Measurements from ENCODE around the gene ZNF586. TPM values are rescaled to one million over a fixed set of nuclear protein-coding genes. Genes with fewer than 3 reads are reported as not detected.
"Not testable (repeated sequence)": the region's sequence is repeated elsewhere in the genome, so short reads cannot be mapped to it uniquely, and the experiment has no call there.

The ZNF586 gene
- total RNA-seq, 4 donors from 2014 or later, result 11.8 to 16.6 (median 13.0) TPM

GRCh38 chr19:57803265-57803593 lies 33.8 kb downstream of the ZNF586 start:
- H3K36me3 ChIP-seq, result peaks cover 0 to 19% (median 11%) of the 10 kb centered on the region in 4 donors
- H3K9me3 ChIP-seq, result no peaks in the 10 kb centered on the region
- H3K27me3 ChIP-seq, result no peaks in the 10 kb centered on the region
- peaks cover 14 to 63% (median 56%) of the 10 kb centered on the region in 4 donors for H3K4me1 ChIP-seq
- H3K4me3 ChIP-seq, result peak overlapping the region; percentile 50 to 57 (median 52)
- intact Hi-C loops (cut with DNase I), result no loop called here
- TF ChIP-seq POLR2A (IDR thresholded peaks at IDR 0.05; ENCODE audit: low read depth) (no peak), EP300 (IDR thresholded peaks at IDR 0.05) (no peak), CTCF (IDR thresholded peaks at IDR 0.05) (no peak), POLR2AphosphoS5 (IDR thresholded peaks at IDR 0.05) (no peak)
- peak overlapping the region; percentile 67 to 74 (median 70) for H3K27ac ChIP-seq (replicated peaks in 1 of 4)
- 23% methylated on average over 6 of the region's 6 CpGs for WGBS
- DNase-seq (ENCODE audit: extremely low spot score), result no peak

GRCh38 chr19:57803594-57804325 lies 34.3 kb downstream of the ZNF586 start:
- no peaks in the 10 kb centered on the region for H3K9me3 ChIP-seq
- H3K4me3 ChIP-seq, result peak overlapping the region; percentile 50 to 57 (median 52)
- WGBS, result 16% methylated on average over 19 of the region's 19 CpGs
- peak overlapping the region; percentile 67 to 74 (median 70) for H3K27ac ChIP-seq (replicated peaks in 1 of 4)
- intact Hi-C loops (cut with DNase I), result no loop called here
- peaks cover 0 to 24% (median 16%) of the 10 kb centered on the region in 4 donors for H3K36me3 ChIP-seq
- DNase-seq (ENCODE audit: extremely low spot score), result no peak
- peaks cover 14 to 61% (median 51%) of the 10 kb centered on the region in 4 donors for H3K4me1 ChIP-seq
- H3K27me3 ChIP-seq, result no peaks in the 10 kb centered on the region
- TF ChIP-seq CTCF (IDR thresholded peaks at IDR 0.05) (no peak), EP300 (IDR thresholded peaks at IDR 0.05) (no peak), POLR2AphosphoS5 (IDR thresholded peaks at IDR 0.05) (no peak), POLR2A (IDR thresholded peaks at IDR 0.05; ENCODE audit: low read depth) (no peak)

GRCh38 chr19:57807541-57807940 lies 38.1 kb downstream of the ZNF586 start:
- TF ChIP-seq EP300 (IDR thresholded peaks at IDR 0.05), result no peak
- no peak for TF ChIP-seq CTCF (IDR thresholded peaks at IDR 0.05)
- no peak for TF ChIP-seq POLR2AphosphoS5 (IDR thresholded peaks at IDR 0.05)
- no peak for TF ChIP-seq POLR2A (IDR thresholded peaks at IDR 0.05; ENCODE audit: low read depth)
- peaks cover 13 to 27% (median 18%) of the 10 kb centered on the region in 4 donors for H3K4me1 ChIP-seq
- no peak overlapping the region for H3K4me3 ChIP-seq
- H3K27ac ChIP-seq (replicated peaks in 1 of 4), result no peak overlapping the region
- H3K36me3 ChIP-seq, result peaks cover 3 to 58% (median 38%) of the 10 kb centered on the region in 4 donors
- H3K9me3 ChIP-seq, result no peaks in the 10 kb centered on the region
- 97% methylated on average over 2 of the region's 2 CpGs for whole genome bisulfite sequencing
- DNase-seq (ENCODE audit: extremely low spot score), result no peak
- intact Hi-C loops (cut with DNase I), result no loop called here
- no peaks in the 10 kb centered on the region for H3K27me3 ChIP-seq

- peaks cover 3 to 60% (median 39%) of the 10 kb centered on the region in 4 donors for H3K36me3 ChIP-seq
- H3K27ac ChIP-seq (replicated peaks in 1 of 4), result not testable (repeated sequence)
Observed at GRCh38 chr19:57810410-57811295, 41.2 kb downstream of the ZNF586 start.

GRCh38 chr19:57812226-57812625 lies 42.8 kb downstream of the ZNF586 start:
- TF ChIP-seq POLR2A (IDR thresholded peaks at IDR 0.05; ENCODE audit: low read depth) (no peak), POLR2AphosphoS5 (IDR thresholded peaks at IDR 0.05) (no peak), EP300 (IDR thresholded peaks at IDR 0.05) (no peak), CTCF (IDR thresholded peaks at IDR 0.05) (no peak)
- intact Hi-C loops (cut with DNase I), result loop anchor here (10.0 kb wide), 1 partner anchor 67 kb away; the partner anchor contains the start of gene ZNF776
- WGBS, result 90% methylated on average over 3 of the region's 3 CpGs
- H3K4me1 ChIP-seq, result peaks cover 6 to 29% (median 19%) of the 10 kb centered on the region in 4 donors
- H3K27ac ChIP-seq (replicated peaks in 1 of 4), result no peak overlapping the region
- DNase-seq (ENCODE audit: extremely low spot score), result no peak
- H3K27me3 ChIP-seq, result no peaks in the 10 kb centered on the region
- no peak overlapping the region for H3K4me3 ChIP-seq
- no peaks in the 10 kb centered on the region for H3K9me3 ChIP-seq
- peaks cover 3 to 51% (median 39%) of the 10 kb centered on the region in 4 donors for H3K36me3 ChIP-seq

More at GRCh38 chr19:57810410-57811295, 41.2 kb downstream of the ZNF586 start:
- not testable (repeated sequence) for H3K27me3 ChIP-seq; H3K9me3 ChIP-seq; DNase-seq (ENCODE audit: extremely low spot score); H3K4me3 ChIP-seq
- peaks cover 8 to 28% (median 19%) of the 10 kb centered on the region in 4 donors for H3K4me1 ChIP-seq
- WGBS, result 77% methylated on average over 17 of the region's 17 CpGs
- intact Hi-C loops (cut with DNase I), result loop anchor here (10.0 kb wide), 1 partner anchor 66 kb away; the partner anchor contains the start of gene ZNF776

- H3K36me3 ChIP-seq, result peaks cover 3 to 41% (median 30%) of the 10 kb centered on the region in 4 donors
Observed at GRCh38 chr19:57812975-57813820, 43.7 kb downstream of the ZNF586 start.

More at GRCh38 chr19:57812975-57813820, 43.7 kb downstream of the ZNF586 start:
- intact Hi-C loops (cut with DNase I), result loop anchor here (10.0 kb wide), 1 partner anchor 68 kb away; the partner anchor contains the start of gene ZNF776
- not testable (repeated sequence) for H3K9me3 ChIP-seq; DNase-seq (ENCODE audit: extremely low spot score); H3K27ac ChIP-seq (replicated peaks in 1 of 4); H3K27me3 ChIP-seq
- Histone ChIP-seq H3K4me3 (peak overlapping the region in 2 of 4 donors; percentile 74 to 86), H3K4me1 (peaks cover 6 to 29% (median 19%) of the 10 kb centered on the region in 4 donors)
- WGBS, result 95% methylated on average over 13 of the region's 13 CpGs

Measured in esophagus muscularis mucosa (tissue), 4 donors.